Stimulated activated CD4-positive, alpha-beta T cell treated with anti-CD3 and anti-CD28 coated beads, Interleukin-4, amount 100 ng/mL, for 48 hours (primary cell): ENCODE measurements around the gene FNBP1.
A peak's percentile ranks its signal among the peaks of the same experiment; 100 is the strongest.
"Not testable (repeated sequence)": the region's sequence is repeated elsewhere in the genome, so short reads cannot be mapped to it uniquely, and the experiment has no call there.

Source experiments
- DNase-seq, 2 donors: peaks; one replicate each; pipeline ENCODE4 v3.0.0-alpha.2; 2020; ENCODE audit warnings: low read depth in 2 of 2

Gene FNBP1

GRCh38 chr9:129991139-129991538, 51.9 kb downstream of the FNBP1 start:
- not testable (repeated sequence) for DNase-seq

GRCh38 chr9:129990269-129991010, 52.5 kb downstream of the FNBP1 start:
- DNase-seq = no peak

- no peak for DNase-seq
These were observed 53.2 kb downstream of the FNBP1 start for GRCh38 chr9:129989740-129990139.

- no peak for DNase-seq
These were observed 53.7 kb downstream of the FNBP1 start for GRCh38 chr9:129989362-129989708.

- no peak for DNase-seq
These were observed 54.2 kb downstream of the FNBP1 start for GRCh38 chr9:129988607-129989361.

- DNase-seq = no peak
These were observed 55.0 kb downstream of the FNBP1 start for GRCh38 chr9:129987941-129988340.

GRCh38 chr9:129987047-129987446, 55.9 kb downstream of the FNBP1 start:
- DNase-seq = no peak

- DNase-seq = not testable (repeated sequence)
These were observed 58.4 kb downstream of the FNBP1 start for GRCh38 chr9:129984589-129984988.

GRCh38 chr9:129983891-129984290, 59.1 kb downstream of the FNBP1 start:
- no peak for DNase-seq

GRCh38 chr9:129981180-129981907, 61.6 kb downstream of the FNBP1 start:
- no peak for DNase-seq

- not testable (repeated sequence) for DNase-seq
These were observed 62.8 kb downstream of the FNBP1 start for GRCh38 chr9:129980224-129980623.

- DNase-seq = no peak
These were observed 63.8 kb downstream of the FNBP1 start for GRCh38 chr9:129979071-129979745.

GRCh38 chr9:129972816-129973215, 70.2 kb downstream of the FNBP1 start:
- no peak for DNase-seq

- no peak for DNase-seq
These were observed 74.1 kb downstream of the FNBP1 start for GRCh38 chr9:129968690-129969485.

- DNase-seq = no peak
These were observed 77.9 kb downstream of the FNBP1 start for GRCh38 chr9:129964901-129965734.

- DNase-seq = peak; percentile 43 to 62
These were observed 79.9 kb downstream of the FNBP1 start for GRCh38 chr9:129962889-129963703.

- no peak for DNase-seq
These were observed 80.5 kb downstream of the FNBP1 start for GRCh38 chr9:129962451-129962864.

GRCh38 chr9:129958796-129959195, 84.2 kb downstream of the FNBP1 start:
- DNase-seq = no peak

- no peak for DNase-seq
These were observed 88.0 kb downstream of the FNBP1 start for GRCh38 chr9:129954868-129955550.
